NOMO-1 treated with DMSO at 0.1 percent for 48 hours (cell line): ENCODE data around the gene ABLIM2.
A peak's percentile ranks its signal among the peaks of the same experiment; 100 is the strongest.

ENCODE experiments used
- DNase-seq: peaks from one replicate; lab custom pipeline; 2025; ENCODE audit not compliant: unreplicated experiment; lab: John Stamatoyannopoulos, UW

ABLIM2 gene

DNA sequence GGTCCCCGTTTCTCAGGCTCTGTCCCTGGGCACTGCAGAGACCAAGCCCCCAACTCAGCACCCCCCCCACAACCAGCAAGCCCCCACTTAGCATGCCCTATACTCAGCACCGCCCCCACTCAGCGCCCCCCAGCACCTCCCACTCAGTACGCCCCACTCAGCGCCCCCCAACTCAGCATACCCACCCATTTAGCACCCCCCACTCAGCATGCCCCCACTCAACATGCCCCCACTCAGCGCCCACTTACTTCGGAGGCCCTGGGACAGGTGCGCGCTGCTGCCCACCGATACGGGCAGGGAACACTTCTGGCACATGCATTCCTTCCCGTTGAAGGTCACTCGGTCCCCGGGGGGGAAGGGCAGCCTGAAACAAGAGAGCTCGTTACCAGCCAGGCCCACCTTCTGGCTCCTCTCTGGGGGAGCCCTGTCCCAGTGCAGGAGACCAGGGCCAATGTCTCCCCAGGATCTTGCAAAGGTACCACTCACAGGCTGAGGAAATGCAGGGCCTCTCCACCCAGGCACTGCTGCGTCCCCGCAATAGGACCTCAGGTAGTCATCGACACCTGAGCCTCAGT lies 70.6 kb downstream of the ABLIM2 start:
- DNase-seq: no peak

DNA sequence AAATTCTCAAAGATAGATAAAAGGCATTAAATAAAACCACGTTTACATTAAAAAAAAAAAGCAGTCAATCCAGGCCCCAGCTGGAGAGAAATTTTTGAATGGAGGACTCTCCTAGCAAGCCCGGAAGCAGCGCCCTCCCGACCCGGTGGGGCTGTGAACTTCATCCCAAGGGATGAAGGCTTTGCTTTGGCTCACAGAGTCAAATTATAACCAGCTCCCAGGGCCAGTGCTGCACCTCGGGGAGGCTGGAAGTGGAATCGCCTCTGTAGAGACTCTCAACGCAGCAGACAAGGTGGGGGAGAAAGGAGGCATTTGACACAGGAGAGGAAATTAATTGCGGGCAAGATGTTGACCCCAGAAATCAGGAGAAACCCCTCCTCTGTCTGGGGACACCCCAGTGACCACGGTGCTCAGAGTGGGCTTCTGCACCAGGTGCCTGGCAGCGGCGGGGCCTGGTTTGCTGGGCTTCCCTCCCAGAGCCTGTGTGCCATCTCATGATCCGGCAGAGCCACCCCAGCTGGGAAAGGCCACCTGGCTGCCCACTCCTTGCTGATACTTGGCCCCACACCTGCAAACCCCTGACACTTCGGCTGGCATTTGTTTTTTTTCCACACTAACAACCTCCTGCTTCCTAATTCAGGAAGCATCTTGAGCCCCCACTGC lies 71.7 kb downstream of the ABLIM2 start:
- DNase-seq: no peak

DNA sequence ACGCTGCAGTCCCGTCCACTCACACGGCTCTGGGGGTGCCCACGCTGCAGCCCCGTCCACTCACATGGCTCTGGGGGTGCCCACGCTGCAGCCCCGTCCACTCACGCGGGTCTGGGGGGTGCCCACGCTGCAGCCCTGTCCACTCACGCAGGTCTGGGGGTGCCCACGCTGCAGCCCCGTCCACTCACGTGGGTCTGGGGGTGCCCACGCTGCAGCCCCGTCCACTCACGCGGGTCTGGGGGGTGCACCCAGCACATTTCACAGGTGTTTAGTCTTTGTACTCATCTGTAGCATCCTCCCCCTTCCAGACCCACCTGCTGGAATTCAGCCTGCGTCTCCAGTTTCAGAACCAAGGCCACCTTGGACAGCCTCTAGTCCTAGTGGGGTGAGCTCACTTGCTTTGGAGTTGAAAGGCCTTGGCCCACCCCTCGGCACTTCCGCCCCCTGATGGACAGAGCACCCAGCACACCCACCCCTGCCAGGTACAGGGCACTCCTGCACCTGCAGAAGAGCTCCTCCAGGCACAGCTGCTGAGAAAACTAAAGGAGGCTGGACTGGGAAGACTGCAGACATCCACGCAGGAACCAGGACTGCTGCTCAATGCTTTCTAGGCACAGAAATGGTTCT lies 73.0 kb downstream of the ABLIM2 start:
- no peak for DNase-seq

DNA sequence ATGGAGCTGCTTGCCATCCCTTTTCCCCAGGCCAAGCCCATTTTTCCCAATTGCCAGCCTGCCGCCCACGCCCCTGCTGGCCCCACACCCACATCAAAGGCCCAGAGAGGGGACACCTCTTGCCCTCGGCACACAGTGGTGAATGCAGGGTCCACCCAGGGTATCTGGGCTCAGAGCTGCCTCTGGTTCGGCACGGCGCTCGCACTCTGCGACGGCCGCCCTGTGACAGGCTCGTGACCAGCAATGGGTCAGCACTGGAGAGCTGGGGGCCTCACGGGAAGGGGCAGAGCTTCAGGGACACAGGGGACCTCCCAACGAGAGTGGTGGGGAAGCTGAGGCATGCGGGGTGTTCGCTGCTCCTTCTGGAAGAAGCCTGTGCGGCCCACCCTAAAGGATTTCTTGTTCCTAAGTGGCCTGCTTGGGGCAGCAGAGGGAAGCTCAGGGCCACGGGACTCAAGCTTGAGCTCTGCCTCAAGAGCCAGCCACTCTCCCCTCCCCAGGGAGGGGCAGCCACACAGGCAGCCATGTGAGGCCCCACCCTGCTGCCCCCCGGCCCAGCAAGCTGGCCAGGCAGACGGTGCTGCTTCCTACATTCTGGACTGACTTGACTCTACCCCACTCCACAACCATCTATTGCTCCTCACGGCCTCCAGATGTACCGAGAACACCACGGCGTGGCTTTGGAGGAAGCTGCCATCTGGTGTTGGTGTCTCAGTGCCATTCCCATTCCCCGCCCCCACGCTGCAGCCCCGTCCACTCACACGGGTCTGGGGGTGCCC lies 73.7 kb downstream of the ABLIM2 start:
- no peak for DNase-seq

DNA sequence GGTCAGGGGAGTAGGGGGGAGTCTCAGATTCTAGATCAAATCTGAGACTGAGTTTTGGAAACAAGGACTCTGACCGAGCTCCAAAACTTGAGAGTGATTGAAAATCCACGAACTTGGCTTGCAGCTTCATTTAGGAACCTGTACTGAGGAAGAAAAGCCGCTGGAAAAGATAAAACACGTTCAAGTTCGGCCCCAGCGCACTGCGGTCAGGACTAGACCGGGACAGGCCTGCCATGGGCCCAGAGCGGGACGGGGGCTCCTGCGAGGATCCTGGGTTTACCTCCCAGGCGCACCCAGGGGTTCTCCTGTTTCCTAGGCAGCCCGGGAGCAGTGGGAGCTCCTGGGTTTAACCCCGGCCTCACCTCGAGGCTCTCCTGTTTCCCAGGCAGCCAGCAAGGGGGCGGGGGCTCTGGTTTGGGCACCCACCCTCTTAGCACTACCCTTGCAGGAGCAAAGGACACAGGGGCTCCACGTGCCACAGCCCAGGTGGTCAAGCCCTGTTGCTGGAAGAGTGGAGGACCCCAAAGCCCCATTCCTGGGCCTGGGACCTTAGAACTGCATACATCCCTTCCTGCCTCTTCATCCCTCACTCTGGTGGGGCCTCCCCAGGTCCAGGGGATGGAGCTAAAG lies 74.5 kb downstream of the ABLIM2 start:
- no peak for DNase-seq

DNA sequence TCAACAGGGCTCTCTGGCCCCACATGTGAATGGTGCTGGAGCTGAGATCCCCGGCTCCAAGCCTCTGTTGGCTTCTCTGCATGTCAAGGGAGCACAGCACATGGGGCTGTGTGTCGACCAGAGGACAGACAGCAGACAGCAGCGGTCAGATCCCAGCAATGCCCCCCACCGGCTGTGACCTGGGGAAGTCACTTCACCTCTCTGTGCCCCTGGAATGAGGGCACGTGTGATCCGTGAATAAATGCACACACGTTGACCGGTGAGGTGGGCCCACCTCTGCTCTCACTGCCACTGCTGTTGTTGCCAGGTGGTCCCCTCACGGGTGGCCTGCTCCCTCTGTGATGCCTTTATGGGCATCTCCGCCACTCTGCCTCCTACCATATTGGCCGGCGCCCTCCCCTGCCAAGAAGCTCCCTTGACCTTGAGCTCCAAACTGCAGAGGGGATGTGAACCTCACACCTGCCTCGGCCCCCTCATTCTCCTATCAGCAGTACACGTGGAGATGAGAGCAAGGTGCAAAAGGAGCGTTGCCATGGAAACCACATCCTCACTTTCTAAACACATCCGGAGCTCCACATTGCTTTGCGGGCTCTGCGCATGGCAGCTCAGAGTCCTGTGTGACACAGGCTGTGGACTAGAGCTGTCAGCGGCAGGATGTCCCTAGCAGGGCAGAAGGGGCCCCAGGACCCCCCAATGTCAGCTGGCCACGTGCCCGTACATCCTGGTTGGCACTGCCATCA lies 75.4 kb downstream of the ABLIM2 start:
- DNase-seq: no peak

DNA sequence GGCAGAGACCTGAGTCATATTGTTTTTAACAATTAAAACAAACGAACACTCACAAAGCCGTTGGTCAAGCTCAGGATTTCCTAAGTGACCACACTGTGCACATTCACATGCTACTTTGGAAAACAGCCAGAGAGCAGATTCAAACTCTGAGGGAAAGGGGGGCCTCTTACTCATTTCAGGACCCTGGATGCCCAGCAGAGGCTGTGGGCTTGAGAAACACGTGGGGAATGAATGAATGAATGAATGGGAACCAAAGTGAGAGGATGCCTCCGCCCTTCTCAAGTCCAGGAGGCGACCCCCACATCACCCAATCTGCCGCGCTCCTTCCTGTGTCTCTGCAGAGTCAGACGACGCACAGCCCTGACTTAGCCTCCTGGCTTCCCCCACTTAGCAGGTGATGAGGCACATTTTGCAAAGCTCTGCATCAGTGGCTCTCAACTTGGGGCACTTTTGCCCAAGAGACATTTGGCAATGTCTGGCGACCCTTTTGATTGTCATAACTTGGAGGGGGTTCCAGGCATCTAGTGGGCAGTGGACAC lies 76.0 kb downstream of the ABLIM2 start:
- no peak for DNase-seq

DNA sequence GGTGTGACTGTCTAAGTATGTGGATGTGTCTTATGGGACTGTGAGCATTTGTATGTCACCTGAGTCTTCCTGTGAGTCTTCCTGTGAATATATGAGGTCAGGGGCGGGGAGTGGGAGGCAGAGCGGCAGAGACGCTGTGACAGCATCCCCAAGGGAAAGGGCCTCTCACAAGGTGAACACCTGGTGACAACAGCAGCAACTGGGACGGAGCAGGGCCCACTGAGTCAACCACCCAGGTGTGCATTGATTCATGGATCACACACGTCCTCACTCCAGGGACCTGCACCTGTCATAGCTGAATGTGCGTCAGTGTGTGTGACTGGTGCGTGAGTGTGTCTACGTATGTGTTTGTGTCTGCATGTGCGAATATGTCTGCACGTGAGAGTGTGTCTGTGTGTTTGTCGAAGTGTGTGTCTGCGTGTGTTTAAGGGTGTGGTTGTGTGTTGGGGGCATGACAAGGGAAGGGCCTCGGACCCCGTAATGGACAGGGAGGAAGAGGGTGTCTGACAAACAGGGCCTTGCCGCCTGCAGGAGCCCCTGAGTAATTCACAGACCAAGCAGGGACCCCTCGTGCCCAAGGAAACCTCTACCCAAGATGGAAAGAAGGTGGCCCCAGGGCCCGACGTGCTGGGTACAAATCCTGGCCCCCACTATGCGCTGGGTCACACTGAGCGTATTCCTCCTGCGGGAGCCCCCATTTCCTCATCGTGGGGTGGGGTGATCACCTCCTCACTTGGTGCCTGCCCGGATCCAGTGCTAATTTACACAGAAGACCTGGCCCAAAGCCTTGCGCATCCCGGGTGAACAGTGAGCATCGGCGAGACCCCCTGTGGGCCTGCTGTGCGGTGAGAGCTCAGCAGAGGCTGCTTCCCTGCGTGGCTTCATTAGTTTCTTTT lies 76.7 kb downstream of the ABLIM2 start:
- DNase-seq: no peak

DNA sequence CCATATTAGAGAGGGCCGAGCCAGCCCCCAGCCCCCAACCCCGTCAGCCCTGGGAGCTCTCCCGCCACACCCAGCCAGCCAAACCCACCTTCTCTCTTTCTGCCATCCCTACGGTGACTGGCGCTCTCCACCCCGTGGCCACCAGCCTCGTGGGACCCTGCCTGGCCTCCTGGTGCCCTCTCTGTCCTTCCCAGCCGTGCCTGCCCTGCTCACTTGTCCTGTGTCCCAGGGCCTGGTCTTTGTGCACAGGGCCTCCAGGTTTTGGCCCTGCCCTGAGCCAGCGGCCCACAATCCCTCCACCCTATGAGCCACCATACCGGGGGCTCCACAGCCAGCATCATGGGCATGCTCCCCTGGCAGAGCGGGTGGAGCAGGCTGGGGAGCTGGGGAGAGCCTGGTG lies 77.4 kb downstream of the ABLIM2 start:
- DNase-seq: no peak

DNA sequence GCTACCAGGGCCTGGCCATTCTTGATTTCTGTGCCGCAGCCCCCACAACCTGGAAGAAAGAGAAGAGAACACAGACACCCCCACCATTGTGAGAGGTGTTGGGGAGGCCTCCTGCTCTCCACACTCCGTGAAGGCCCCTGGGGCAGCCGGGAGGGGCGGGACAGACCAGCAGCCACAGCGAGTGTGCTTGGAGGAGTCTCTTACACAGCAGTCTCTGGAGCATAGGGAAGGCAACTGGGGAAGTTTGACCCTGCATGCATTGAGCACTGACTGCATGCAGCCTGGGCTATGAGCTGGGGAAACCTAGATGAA lies 77.9 kb downstream of the ABLIM2 start:
- no peak for DNase-seq

DNA sequence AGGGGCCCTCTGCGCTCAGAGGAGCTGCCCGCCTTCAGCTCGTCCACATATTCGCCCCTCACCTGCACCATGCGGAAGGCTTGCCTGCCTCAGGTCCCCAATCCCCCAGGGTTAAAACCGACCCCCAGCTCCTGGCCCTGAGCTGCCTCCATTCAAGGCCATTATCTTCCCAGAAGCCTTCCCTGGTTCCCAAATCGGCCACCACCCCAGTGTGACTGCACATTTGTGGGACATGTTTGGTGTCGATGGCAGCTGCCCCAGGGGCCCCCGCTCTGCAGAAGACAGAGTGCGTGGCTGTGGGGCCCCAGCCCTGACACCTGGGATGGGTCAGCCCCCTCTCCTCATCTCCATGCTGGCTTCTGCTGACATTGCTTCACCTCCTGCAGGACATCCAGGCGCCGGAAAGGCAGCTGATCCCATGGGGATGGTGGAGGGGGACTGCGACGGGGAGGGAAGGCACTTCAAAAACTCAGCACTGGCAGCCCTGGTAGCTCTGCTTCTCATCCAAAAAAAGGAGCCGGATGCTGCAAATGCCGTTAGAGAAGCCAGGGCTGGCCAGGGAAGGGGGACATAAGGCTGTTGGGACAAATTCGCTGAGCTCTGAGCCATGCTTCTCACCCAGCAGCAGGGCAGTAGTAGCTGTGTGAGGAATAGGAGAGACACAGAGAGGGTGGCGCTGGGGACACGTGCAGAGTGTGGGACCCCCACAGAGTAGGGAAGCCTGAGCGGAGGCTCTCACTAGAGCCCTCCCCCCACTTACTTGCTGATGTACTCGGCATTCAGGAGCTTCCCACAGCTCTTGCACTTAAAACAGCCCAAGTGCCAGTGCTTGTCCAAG lies 78.5 kb downstream of the ABLIM2 start:
- no peak for DNase-seq

DNA sequence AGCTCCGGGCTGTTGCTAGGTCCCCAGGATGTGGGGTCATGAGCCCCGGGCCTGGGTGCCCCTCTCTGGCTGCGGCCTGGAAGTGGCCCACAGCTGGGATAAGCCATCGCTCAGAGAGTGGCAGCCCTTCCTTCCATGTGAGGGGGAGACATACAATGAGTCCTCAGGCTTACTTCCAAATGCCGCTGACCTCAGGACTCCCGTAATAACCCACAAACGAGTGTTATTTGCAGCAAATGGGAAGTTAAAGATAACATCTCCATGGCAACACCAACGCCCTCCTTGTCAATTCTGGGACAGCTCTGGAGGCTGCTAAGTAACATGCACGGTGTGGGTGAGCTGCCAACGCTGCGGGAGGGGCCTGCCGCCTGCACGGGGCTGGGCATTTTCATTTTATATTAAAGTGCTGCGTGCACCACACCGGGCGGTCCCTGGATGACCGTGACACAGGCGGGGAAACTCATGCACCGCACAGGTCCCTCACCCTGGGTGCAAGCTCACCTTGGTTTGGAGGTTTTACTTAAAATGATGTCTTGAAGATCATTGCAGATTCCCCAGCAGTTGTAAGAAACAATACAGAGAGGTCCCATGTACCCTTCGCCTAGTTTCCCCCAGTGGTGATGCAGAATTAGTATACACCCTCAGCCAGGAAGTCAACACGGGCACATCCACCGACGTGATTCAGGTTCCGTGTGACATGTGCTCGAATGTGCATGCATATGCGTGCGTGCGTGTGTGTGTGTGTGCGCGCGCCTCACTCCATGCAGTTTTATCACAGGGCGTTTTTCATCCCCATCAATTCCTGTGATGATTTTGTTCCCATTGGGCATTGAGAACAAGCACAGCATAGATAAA lies 79.4 kb downstream of the ABLIM2 start:
- DNase-seq: peak; percentile 61

DNA sequence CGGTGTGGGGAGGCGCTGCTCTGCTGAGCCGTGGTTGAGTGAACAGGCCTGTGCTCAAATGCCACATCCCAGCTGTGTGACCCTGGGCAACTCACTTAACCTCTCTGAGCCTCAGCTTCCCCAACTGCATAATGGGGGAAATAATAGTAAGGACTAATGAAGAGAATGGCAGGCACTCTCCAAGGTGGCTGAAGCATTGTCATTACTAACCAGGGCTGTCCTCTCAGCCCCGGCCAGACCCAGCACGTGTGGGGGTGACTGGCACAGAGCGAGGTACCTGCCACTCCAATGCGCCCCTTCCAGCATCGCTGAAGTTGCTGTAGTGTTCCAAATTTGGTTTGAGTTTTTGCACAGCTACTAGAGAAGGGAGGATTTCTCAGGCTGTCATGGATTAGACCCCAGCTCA lies 80.0 kb downstream of the ABLIM2 start:
- no peak for DNase-seq

DNA sequence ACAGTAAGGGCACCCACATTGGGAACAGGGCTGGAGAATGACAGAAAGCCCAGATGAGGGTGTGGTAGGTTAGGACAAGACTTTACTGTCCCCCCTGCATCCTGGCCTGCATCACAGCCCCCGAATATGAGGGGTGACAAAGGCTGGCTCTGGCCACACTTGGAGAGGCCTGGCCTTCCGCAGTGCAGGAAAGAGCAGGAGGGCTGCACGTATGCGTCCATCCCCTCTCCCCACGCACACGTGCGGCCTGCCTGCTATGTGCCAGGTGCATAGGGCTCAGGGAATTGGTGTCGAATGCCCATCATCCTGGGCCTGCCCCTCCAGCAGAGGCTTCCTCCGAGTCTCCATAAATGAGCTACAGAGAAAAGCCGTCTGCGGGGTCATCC lies 80.5 kb downstream of the ABLIM2 start:
- no peak for DNase-seq

DNA sequence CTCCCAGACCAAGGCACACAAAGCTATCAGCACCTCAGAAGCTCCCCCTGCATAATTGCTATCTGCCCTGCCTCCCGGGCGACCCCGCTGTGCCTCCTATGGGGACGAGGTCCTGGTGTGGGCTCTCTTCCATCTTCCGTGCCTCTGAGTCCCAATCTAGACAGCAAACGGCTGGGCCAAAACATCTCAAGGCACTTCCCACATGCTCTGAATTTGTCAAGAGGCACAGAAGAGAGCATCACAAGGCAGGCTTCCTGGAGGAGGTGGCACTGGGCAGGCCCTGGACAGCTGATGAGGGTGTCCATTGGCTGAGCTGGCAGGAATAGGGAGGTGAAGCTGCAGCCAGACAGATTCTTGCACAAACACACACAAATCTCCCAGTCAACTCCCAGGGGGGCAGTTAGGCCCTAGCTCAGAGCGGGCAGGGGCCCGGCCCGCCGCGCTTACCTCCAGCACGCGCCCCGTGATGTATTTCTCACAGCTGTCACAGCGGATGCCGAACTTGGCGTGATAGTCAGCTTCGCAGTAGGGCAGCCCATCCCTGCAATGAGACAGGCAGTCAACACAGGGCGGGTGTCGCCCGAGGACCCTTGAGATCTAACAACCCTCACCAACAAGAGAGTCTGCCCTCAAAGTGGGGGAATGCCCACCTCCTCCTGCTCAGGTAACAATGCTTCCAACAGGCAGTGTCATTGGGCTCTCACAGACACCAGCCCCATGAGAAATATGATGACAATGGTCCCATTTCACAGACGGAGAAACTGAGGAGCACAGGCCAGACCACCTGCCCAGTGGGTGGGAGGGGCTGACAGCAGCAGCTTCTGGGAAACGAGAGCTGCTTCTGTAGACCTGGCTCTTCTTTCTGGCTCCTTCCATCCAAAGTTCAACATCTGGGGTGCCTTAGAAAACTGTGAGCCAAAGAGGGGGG lies 81.2 kb downstream of the ABLIM2 start:
- DNase-seq: no peak

DNA sequence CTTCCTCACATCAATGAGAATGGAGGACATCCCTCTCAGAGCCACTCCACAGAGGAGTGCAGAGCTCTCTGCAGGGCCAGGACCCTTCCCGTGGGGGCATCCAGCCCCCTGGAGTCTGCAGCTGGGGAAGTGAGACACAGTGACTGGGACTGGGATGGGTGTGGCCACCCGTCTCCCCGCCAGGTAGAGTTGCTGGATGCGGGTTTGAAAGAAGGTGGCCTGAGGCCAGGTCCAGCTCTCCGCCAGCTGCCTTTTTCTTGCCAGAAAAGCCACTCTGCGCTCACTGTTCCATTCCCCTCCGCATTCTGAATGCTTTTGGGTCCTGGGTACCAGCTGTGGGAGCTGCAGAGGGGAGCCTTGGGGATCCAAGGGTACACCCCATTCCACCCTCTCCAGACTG lies 82.6 kb downstream of the ABLIM2 start:
- DNase-seq: no peak
